GM12878 (cell line): ENCODE measurements around the gene DAGLA. TPM values are rescaled to one million over a fixed set of nuclear protein-coding genes. Genes with fewer than 3 reads are reported as not detected.

Experiments
- ATAC-seq: fragments of 200-7000 bp; cut with Tn5 transposase; 3 replicates; pipeline ENCODE4 v1.9.1; 2020; ENCODE audit warnings: mild to moderate bottlenecking, moderate library complexity
- BruUV-seq: library from RNA; stranded (reverse); fragments of 400-500 nt; replicated peaks from 2 replicates; lab custom pipeline; 2021; lab: Mats Ljungman, UMichigan
- CTCF ChIA-PET: fragments of 300-600 bp; sonication (Branson Sonifier 250); formaldehyde crosslinking; extraction: SDS; loops from one replicate; lab custom pipeline; 2021; ENCODE audit warnings: inconsistent platforms; lab: Yijun Ruan, JAX
- POLR2A ChIA-PET: fragments of 350-600 bp; formaldehyde crosslinking; extraction: SDS; loops from one replicate; lab custom pipeline; 2021; ENCODE audit warnings: inconsistent platforms; lab: Charles Lee
- RAD21 ChIA-PET: fragments of 300-600 bp; sonication (Branson Sonifier 250); formaldehyde crosslinking; loops from one replicate; lab custom pipeline; 2023; ENCODE audit warnings: antibody characterized with exemption; ENCODE audit not compliant: unreplicated experiment; lab: Charles Lee
- SMC1A ChIA-PET: fragments of 300-600 bp; sonication (Branson Sonifier 250); formaldehyde crosslinking; loops from one replicate; lab custom pipeline; 2023; ENCODE audit not compliant: unreplicated experiment, uncharacterized antibody; lab: Charles Lee
- DNase-seq: peaks from one replicate; pipeline ENCODE4 v3.0.0-alpha.2; 2011; ENCODE audit warnings: low read depth, low spot score
- FAIRE-seq: peaks from 3 replicates; lab custom pipeline; 2011; peaks lifted over from hg19 to GRCh38; lab: Jason Lieb, UNC
- H2AFZ ChIP-seq: 2 replicates; pipeline ENCODE4 v1.6.0; 2011; ENCODE audit warnings: low read depth, low read length, control low read depth; ENCODE audit not compliant: control insufficient read depth
- H3K27ac ChIP-seq: 2 replicates; pipeline ENCODE4 v1.5.1; 2011; ENCODE audit warnings: control low read depth; ENCODE audit not compliant: control insufficient read depth, insufficient read depth
- H3K27me3 ChIP-seq, 2 experiments: replicated peaks in 1 of 2; 2 replicates each; pipeline versions ENCODE4 v1.6.0 to v1.6.1; 2011; ENCODE audit warnings: low read length in 1 of 2; ENCODE audit not compliant: control insufficient read depth in 2 of 2, insufficient read depth in 2 of 2
- H3K36me3 ChIP-seq, 2 experiments: 2 replicates each; pipeline ENCODE4 v1.5.1; 2011; ENCODE audit warnings: low read length in 1 of 2; ENCODE audit not compliant: control insufficient read depth in 2 of 2, insufficient read depth in 2 of 2
- H3K4me1 ChIP-seq: 2 replicates; pipeline ENCODE4 v1.6.1; 2011; ENCODE audit warnings: mild to moderate bottlenecking, low read length, moderate library complexity, mixed read lengths; ENCODE audit not compliant: control insufficient read depth, insufficient read depth
- H3K4me2 ChIP-seq: 2 replicates; pipeline ENCODE4 v1.6.0; 2011; ENCODE audit warnings: control low read depth; ENCODE audit not compliant: control insufficient read depth, insufficient read depth
- H3K4me3 ChIP-seq: fragments of 200-600 bp; sonication (generic); 2 replicates; pipeline ENCODE4 v1.5.1; 2016
- H3K79me2 ChIP-seq: 2 replicates; pipeline ENCODE4 v1.6.0; 2011; ENCODE audit warnings: low read length; ENCODE audit not compliant: control insufficient read depth, insufficient read depth
- H3K9ac ChIP-seq: 2 replicates; pipeline ENCODE4 v1.8.0; 2011; ENCODE audit warnings: low read length, control low read depth, mixed read lengths; ENCODE audit not compliant: control insufficient read depth, insufficient read depth
- H3K9me3 ChIP-seq: replicated peaks from 3 replicates; pipeline ENCODE4 v1.5.1; 2011; ENCODE audit warnings: mild to moderate bottlenecking, low read length; ENCODE audit not compliant: control insufficient read depth, insufficient read depth
- H4K20me1 ChIP-seq: 2 replicates; pipeline ENCODE4 v1.6.0; 2011; ENCODE audit not compliant: control insufficient read depth, insufficient read depth
- CBX3 ChIP-seq: fragments of 200-600 bp; sonication (generic); IDR thresholded peaks from 2 replicates; pipeline ENCODE4 v1.6.1; 2016; ENCODE audit warnings: low read depth, borderline replicate concordance
- DPF2 ChIP-seq: fragments of 450-650 bp; IDR thresholded peaks from 2 replicates; pipeline ENCODE4 v1.6.1; 2017; ENCODE audit warnings: mild to moderate bottlenecking
- ESRRA ChIP-seq: IDR thresholded peaks from 2 replicates; pipeline ENCODE4 v1.6.1; 2012; ENCODE audit warnings: mild to moderate bottlenecking, low read length, improper control_type of control experiment
- MYC ChIP-seq: IDR thresholded peaks from 2 replicates; pipeline ENCODE4 v1.6.1; 2011; ENCODE audit warnings: mild to moderate bottlenecking, low read length, moderate library complexity, inconsistent platforms; ENCODE audit not compliant: insufficient read depth, insufficient replicate concordance, insufficient read length, severe bottlenecking
- NFXL1 ChIP-seq: fragments of 450-650 bp; IDR thresholded peaks from 2 replicates; pipeline ENCODE4 v1.6.1; 2017; ENCODE audit warnings: antibody characterized with exemption, mild to moderate bottlenecking, borderline replicate concordance
- NR2F1 ChIP-seq: fragments of 450-650 bp; conservative IDR thresholded peaks from 2 replicates; pipeline ENCODE4 v1.6.1; 2017; ENCODE audit warnings: mild to moderate bottlenecking
- POU2F2 ChIP-seq: IDR thresholded peaks from 3 replicates; pipeline ENCODE4 v1.6.1; 2011; ENCODE audit warnings: low read depth, mild to moderate bottlenecking, low read length, borderline replicate concordance
- PRDM15 ChIP-seq: fragments of 450-650 bp; formaldehyde crosslinking; IDR thresholded peaks from 2 replicates; pipeline ENCODE4 v1.4.0; 2020; ENCODE audit warnings: mild to moderate bottlenecking, moderate library complexity
- SMAD5 ChIP-seq: IDR thresholded peaks from 2 replicates; pipeline ENCODE4 v1.6.1; 2016; ENCODE audit warnings: antibody characterized with exemption, low read depth
- SUZ12 ChIP-seq: fragments of 200-600 bp; sonication (generic); IDR thresholded peaks from one replicate; pipeline ENCODE4 v1.6.1; 2018; ENCODE audit warnings: antibody characterized with exemption, mild to moderate bottlenecking; ENCODE audit not compliant: unreplicated experiment
- ZBTB4 ChIP-seq: fragments of 450-650 bp; formaldehyde crosslinking; IDR thresholded peaks from 2 replicates; pipeline ENCODE4 v1.4.0; 2022; ENCODE audit warnings: mild to moderate bottlenecking, moderate library complexity
- WGBS: methylation state at CpG from one replicate; pipeline ENCODE4 v1.1.6; 2016; ENCODE audit warnings: low lambda C conversion rate; ENCODE audit not compliant: insufficient replicate concordance, insufficient coverage; ENCODE audit errors: missing lambda C conversion rate; 5-methylcytosine and 5-hydroxymethylcytosine counted together
- in situ Hi-C: fragments of 300-500 bp; cut with MboI; formaldehyde crosslinking; loops from 9 replicates; pipeline ENCODE4 v1.14.3; 2018; ENCODE audit warnings: mixed read lengths
- intact Hi-C: fragments of 100-400 bp; cut with micrococcal nuclease; formaldehyde crosslinking; loops from one replicate; pipeline ENCODE4 v1.14.2; 2022; ENCODE audit not compliant: unreplicated experiment
- polyA plus RNA-seq, 11 experiments: library from polyadenylated mRNA; depleted of rRNA in 4 of 11; unstranded in 6 of 11; stranded (reverse) in 5 of 11; fragments of >200 nt; fragmentation: Nextera tagmentation in 4 of 11; fragmentation: Illumina TruSeq in 1 of 11; extraction: Ambion mirVana in 4 of 11; extraction: Trizol in 1 of 11; gene quantifications; 1 replicate in 1 of 11; 2 replicates in 10 of 11; pipeline versions ENCODE4 v1.2.1 to v1.2.3, GENCODE V29; 2011 to 2016; ENCODE audit warnings: inconsistent platforms in 2 of 11, missing spikeins in 2 of 11, low read depth in 1 of 11
- total RNA-seq, 4 experiments: library from RNA; depleted of rRNA in 3 of 4; stranded (reverse); fragments of >200 nt in 3 of 4; fragmentation: Illumina TruSeq in 1 of 4; extraction: Trizol in 1 of 4; gene quantifications; 2 replicates each; pipeline versions ENCODE4 v1.2.1 to v1.2.3, GENCODE V29; 2013 to 2021

Gene DAGLA
- total and polyA plus RNA-seq, 10 of the 15 experiments (the other 5 are each of a cell fraction or from before 2014, with no cell fraction given) = 0.05 TPM; not detected in 9

GRCh38 chr11:61769169-61769920 lies 89.2 kb downstream of the DAGLA start:
- no peak overlapping the region for H3K4me3 ChIP-seq
- 67% methylated on average over 27 of the region's 33 CpGs for WGBS
- POLR2A ChIA-PET = no interaction called here
- ATAC-seq = peak; percentile 44; the same call in 2 of the 3 replicates
- RAD21 ChIA-PET = no interaction called here
- no TSS peak for BruUV-seq
- H4K20me1 ChIP-seq = no peaks in the 10 kb centered on the region
- SMC1A ChIA-PET = no interaction called here
- no peaks in the 10 kb centered on the region for H3K4me1 ChIP-seq
- CTCF ChIA-PET = interaction anchor here (1.0 kb wide), 1 partner anchor 36 kb away, joined by 3 read pairs; no protein-coding TSS in a partner anchor
- H2AFZ ChIP-seq = no peak overlapping the region
- in situ Hi-C loops = no loop called here
- DNase-seq = no peak
- H3K27ac ChIP-seq = no peak overlapping the region
- H3K79me2 ChIP-seq = no peaks in the 10 kb centered on the region
- no peak overlapping the region for H3K9ac ChIP-seq
- TF ChIP-seq ZBTB4 (CRISPR knock-in tag) = no peak
- TF ChIP-seq PRDM15 (CRISPR knock-in tag) = no peak
- TF ChIP-seq MYC = no peak
- TF ChIP-seq SMAD5 = no peak
- TF ChIP-seq DPF2 = no peak
- no peak for TF ChIP-seq NFXL1
- TF ChIP-seq NR2F1 = no peak
- no peak for TF ChIP-seq CBX3
- no peak for TF ChIP-seq POU2F2
- TF ChIP-seq SUZ12 = no peak
- no peak for TF ChIP-seq ESRRA
- no peaks in the 10 kb centered on the region for H3K27me3 ChIP-seq
- H3K9me3 ChIP-seq = no peaks in the 10 kb centered on the region
- no peak overlapping the region for H3K4me2 ChIP-seq
- intact Hi-C loops = no loop called here
- no peak for FAIRE-seq
- no peaks in the 10 kb centered on the region for H3K36me3 ChIP-seq
